Activated CD4-positive, alpha-beta T cell treated with anti-CD3 and anti-CD28 coated beads, Interleukin-2, amount 50 U/mL, for 24 hours (primary cell): ENCODE results near the gene SVEP1.
"Not testable (repeated sequence)": the region's sequence is repeated elsewhere in the genome, so short reads cannot be mapped to it uniquely, and the experiment has no call there.

Experiments
- DNase-seq, 2 donors: peaks; one replicate each; pipeline ENCODE4 v3.0.0-alpha.2; 2020; ENCODE audit warnings: low read depth in 1 of 2, low spot score in 1 of 2

The SVEP1 gene

GRCh38 chr9:110451726-110452125 lies 127.8 kb downstream of the SVEP1 start:
- no peak for DNase-seq

DNA sequence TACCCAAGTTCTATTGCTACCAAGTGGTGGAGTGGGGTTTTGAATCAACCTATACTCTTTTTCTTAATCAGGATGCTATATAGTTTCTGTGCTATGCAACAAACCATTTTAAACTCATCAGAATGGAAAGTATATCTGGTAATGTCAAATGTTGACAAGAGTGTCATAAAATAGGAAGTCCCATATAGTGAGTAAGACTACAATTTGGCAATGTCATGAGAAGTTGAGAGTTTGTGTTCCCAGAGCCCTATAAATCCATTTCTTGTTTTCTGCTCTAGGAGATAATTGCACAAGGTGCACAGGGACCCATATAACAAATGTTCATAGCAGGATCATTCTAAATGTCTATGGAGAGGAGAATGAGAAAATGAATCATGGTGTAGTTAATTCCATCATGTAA lies 132.1 kb downstream of the SVEP1 start:
- DNase-seq = no peak

DNA sequence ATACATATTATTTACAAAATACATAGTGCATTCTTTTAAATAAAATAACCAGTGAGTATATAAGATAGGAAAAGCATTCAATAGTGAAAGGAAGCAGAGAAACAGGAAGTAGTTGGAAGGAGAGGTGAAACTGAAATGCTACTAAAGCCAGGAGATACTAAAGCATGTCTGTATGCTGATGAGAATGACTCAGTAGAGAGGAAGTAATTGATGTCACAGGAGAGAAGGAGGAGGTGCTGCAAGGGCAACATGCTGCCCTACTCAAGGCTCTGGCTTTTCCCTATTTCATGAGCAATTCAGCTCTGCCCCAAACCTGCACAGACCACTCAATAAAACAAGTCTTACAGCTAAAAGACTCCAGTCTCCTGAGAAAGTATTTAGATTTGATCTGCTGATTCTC lies 133.4 kb downstream of the SVEP1 start:
- no peak for DNase-seq

DNA sequence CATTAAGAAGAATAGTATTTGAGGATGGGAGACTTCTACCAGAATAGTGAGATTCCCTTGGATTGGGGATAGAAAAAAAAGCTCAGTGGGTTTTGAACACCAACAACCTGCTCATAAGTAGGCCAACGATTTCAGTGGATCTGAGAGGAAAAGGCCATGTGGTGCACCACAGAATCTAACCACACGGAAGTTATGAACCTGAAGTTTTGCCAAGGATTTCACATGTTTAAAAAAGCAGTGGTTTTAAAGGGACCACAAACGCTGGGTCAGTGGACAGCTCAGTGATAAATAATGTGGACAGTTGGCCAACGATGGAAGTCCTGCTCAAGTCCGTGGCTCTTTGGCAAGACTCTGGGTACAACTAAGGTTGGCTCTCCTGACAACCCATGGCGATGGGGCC lies 134.6 kb downstream of the SVEP1 start:
- no peak for DNase-seq

GRCh38 chr9:110443866-110444220 lies 135.7 kb downstream of the SVEP1 start:
- DNase-seq = no peak

DNA sequence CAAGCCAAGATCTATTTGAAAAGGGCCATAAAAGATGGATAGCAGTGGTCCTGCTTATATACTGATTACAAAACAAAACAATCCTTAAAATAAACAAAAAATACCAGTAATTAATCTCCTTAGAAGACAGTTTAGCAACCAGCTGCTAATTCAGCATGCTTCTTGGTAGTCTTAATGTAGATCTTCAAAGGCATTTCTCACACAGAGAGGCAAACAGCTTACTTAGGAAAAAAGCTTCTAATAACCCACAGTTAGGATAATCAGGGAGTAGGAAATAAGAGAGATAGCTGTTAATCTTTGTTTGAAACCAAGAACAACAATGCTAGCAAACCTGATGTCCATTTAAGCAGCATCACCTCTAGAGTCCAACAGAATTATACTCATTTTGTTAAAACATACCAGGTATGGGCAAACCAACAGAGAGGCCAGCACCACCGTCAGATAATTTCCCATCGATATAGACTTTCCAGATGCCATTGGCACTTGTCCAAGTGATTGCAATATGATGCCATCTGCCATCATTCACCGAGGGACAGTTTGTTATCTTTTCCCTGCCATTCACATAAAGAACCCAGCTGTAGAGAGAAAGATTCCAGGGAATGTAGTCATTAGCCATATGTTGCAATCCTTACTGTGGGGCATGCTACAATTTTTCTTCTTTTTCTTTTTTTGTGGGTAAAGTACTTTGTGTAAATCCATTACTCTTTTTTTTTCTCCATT lies 136.2 kb downstream of the SVEP1 start:
- no peak for DNase-seq

- no peak for DNase-seq
These were observed 138.7 kb downstream of the SVEP1 start for GRCh38 chr9:110440796-110441195.

- DNase-seq = no peak
These were observed 139.4 kb downstream of the SVEP1 start for GRCh38 chr9:110440172-110440571.

- DNase-seq = no peak
These were observed 147.3 kb downstream of the SVEP1 start for GRCh38 chr9:110432253-110432652.

DNA sequence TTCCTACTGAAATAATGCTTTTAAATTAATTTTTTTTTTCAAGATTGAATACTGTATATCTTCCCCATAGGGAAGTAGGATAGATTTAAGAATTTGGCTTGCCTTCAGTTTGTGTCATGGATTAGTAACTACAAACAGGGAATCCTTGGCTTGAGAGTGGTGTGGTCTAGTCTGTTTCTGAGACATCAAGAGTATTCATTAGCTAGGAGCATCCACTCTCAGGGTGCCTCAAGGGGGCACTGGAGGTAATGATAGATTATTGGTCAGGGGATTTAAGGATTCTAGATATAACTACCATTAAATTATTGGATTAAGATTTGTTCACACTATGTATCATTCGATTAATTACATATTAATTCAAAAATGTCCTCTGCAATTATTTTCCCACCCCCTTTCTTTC lies 150.1 kb downstream of the SVEP1 start:
- no peak for DNase-seq

- DNase-seq = no peak
These were observed 151.9 kb downstream of the SVEP1 start for GRCh38 chr9:110427497-110428104.

- DNase-seq = no peak
These were observed 153.4 kb downstream of the SVEP1 start for GRCh38 chr9:110426052-110426709.

- no peak for DNase-seq
These were observed 165.1 kb downstream of the SVEP1 start for GRCh38 chr9:110414471-110414870.

DNA sequence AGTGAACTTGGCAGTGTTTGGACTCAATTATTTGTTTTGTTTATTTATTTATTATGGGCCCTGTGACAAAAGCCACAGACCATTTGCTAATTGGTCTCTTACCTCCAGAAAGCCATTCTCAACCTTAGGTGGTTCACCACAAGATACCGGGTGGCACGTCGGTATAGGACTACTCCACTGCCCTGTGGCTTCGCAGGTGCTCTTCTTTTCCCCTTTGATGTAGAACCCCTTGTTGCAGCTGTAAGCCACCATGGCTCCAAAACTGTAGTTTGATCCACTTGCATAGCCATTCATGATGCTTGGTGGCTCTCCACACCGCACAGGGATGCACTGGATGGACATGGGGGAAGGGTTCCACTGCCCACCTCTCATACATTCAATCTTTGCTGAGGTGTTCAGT lies 168.6 kb downstream of the SVEP1 start:
- DNase-seq = no peak

GRCh38 chr9:110408598-110408997 lies 170.9 kb downstream of the SVEP1 start:
- DNase-seq = no peak

DNA sequence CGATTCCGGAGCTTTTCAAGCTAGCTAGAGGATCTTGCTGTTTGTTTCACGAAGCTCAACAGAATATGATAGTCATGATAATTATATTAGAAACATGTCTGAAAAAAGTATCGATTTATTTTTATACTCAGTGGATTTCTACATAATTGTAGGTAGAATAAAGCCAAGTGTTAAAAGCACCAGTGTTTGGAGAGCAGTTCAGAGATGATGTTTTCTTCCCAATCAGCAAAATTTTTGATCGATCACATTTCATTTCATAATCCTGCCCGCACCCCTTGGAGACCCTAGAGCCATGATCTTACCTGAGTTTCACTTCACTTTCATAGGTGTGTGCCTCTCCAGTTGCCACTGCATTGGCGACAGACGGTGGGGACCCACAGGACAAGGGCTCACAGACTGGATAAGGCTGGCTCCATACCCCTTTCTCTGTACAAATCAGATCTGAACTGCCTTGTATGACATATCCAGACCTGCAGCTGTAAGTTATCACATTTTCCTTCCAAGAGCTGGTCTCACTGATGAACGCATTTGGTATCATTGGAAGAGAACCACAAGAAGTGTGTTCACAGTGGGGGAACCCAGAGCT lies 173.6 kb downstream of the SVEP1 start:
- DNase-seq = no peak

DNA sequence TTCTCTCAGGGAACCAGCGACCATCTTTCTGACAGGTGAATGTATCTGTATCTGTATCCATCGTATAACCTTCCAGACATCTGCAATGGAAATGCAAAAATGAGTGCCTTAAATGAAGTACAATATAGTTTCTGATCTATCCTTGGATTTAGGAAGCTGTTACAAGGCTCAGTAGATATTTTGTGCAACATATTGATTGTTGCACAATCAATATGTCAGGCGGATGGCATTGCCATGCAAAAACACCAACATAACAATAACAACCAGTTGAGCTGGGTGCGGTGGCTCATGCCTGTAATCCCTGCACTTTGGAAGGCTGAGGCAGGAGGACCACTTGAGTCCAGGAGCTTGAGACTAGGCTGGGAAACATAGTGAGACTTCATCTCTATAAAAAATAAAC lies 175.1 kb downstream of the SVEP1 start:
- no peak for DNase-seq

DNA sequence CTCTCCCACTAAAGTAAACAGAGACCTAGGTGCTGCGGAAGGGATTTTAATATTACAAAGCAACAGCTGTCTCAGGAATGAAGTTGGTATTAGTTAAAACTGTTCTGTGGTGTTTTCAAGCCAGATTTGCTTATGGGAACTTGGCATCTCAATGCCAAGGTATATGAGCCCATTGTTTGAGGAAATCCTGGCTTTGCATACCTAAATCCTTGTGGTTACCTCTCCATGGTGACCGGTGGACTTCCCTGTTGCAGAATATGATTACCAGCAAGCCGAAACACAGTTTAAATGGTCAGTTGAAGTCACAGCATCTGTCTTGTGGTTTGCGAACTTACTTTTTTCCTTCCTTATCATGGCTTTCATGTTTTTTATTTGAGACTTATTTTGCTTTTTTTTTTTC lies 179.6 kb downstream of the SVEP1 start:
- DNase-seq = no peak

- not testable (repeated sequence) for DNase-seq
These were observed 180.5 kb downstream of the SVEP1 start for GRCh38 chr9:110398992-110399391.

DNA sequence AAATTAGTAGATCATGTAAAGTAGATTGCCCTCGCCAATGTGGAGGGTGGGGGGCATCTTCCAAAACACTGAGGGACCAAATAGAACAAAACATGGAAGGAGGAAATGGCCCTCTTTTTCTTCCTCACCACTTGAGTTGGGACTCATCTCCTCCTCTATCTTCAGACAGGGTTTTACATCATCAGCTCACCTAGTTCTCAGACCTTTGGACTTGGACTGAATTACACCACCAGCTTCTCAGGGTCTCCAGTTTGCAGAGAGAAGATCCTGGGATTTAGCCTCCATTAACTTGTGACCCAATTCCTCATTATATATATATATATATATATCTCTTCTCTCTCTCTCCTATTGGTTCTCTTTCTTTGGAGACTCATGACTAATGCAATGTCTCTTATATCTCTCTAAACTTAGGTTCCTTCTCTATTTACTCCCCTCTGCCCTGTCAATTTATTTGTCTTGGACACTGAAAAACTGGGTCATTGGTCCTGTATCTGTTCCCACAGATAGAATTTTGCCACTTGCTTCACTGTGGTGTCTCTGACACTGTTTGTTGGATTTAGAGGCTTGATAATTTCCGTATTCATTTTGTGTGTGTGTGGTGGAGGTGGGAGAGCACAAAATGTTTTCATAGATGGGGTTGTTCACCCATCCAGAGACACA lies 187.6 kb downstream of the SVEP1 start:
- no peak for DNase-seq

DNA sequence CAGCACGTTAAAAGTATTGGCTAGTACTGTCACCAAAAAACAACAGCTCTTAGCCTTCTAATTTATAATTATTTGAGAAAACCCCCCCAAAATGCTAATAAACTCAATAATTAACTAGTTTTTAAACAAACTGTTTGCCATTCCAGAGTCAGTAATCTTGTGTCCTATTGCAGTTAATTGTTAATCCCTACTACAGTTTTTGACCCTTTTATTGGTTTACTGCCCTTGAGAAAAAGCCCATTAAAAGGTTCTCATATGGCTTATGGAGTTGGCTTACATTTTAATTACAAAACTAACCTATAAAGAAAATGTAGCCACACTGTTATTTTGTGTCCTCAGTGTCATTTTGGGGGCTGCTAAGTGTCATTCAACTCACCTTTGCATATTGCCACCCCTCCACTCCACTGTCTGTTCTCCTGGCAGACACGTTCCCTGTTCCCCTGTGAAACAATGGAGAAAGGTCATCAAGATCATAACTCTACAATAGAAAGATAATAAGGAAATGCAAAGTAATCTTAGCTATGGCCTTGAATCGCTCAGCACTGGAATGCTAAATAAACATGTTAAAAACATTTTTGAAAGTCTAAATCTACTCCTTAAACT lies 190.3 kb downstream of the SVEP1 start:
- DNase-seq = no peak
